Stimulated activated CD4-positive, alpha-beta T cell treated with anti-CD3 and anti-CD28 coated beads, Interleukin-15, amount 100 ng/mL, for 24 hours (primary cell): ENCODE results near the gene CEP78.
"Not testable (repeated sequence)": the region's sequence is repeated elsewhere in the genome, so short reads cannot be mapped to it uniquely, and the experiment has no call there.

Experiments used
- DNase-seq: peaks from one replicate; pipeline ENCODE4 v3.0.0-alpha.2; 2020

The CEP78 gene, protein sequence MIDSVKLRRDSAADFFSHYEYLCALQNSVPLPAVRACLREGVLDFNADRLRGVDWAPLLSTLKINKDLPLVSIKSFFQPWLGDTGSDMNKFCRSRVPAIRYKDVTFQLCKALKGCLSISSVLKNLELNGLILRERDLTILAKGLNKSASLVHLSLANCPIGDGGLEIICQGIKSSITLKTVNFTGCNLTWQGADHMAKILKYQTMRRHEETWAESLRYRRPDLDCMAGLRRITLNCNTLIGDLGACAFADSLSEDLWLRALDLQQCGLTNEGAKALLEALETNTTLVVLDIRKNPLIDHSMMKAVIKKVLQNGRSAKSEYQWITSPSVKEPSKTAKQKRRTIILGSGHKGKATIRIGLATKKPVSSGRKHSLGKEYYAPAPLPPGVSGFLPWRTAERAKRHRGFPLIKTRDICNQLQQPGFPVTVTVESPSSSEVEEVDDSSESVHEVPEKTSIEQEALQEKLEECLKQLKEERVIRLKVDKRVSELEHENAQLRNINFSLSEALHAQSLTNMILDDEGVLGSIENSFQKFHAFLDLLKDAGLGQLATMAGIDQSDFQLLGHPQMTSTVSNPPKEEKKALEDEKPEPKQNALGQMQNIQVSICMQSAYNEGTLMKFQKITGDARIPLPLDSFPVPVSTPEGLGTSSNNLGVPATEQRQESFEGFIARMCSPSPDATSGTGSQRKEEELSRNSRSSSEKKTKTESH

GRCh38 chr9:78235762-78236550 is at the start of gene CEP78:
Gene CEP78 (plus strand): TSS chr9:78236075. CDS start chr9:78236351, 276 bp downstream.
- DNase-seq = peak; percentile 95

- no peak for DNase-seq
Measured at GRCh38 chr9:78187763-78188484, 48.0 kb upstream of the CEP78 start.

GRCh38 chr9:78188594-78188993 is 47.3 kb upstream of the CEP78 start:
- DNase-seq = no peak

GRCh38 chr9:78189001-78189400 is 46.9 kb upstream of the CEP78 start:
- DNase-seq = no peak

GRCh38 chr9:78189461-78189860 is 46.4 kb upstream of the CEP78 start:
- DNase-seq = no peak

DNA sequence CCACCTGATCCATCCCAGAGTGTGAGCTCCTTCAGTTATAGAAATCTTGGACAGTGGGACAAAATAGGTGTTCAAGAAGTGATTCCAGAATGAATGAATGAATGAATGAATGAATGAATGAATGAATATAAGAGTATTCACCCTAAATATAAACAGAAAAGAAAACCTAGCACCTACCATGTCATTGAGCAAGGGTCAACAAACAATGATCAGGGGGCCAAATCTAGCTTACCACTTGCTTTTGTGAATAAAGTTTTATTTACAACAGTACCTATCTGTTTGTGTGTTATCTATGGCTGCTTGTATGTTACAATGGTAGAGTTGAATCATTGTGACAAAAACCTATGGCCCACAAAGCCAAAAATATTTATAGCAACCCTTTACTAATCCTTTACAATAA is 43.9 kb upstream of the CEP78 start:
- no peak for DNase-seq

GRCh38 chr9:78196258-78196657 is 39.6 kb upstream of the CEP78 start:
- DNase-seq = no peak

GRCh38 chr9:78201158-78201777 is 34.6 kb upstream of the CEP78 start:
- peak; percentile 65 for DNase-seq

DNA sequence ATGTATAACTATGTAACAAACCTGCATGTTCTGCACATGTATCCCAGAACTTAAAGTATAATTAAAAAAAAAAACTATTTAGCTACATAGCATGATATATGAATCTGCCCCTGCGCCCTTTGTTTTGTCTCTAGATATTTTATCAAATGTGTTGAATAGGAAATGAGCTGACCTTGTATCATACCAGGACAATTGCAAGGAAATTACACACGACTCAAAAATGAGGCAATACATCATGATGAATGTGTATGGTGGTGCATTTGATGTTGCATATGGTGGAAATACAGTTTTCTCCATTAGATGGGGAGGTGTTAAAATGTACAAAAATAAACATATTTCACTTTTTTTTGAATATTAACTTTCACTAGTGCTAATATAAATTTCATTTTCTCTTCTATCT is 28.6 kb upstream of the CEP78 start:
- no peak for DNase-seq

- DNase-seq = no peak
Measured at GRCh38 chr9:78207901-78208300, 28.0 kb upstream of the CEP78 start.

- no peak for DNase-seq
Measured at GRCh38 chr9:78209127-78209526, 26.7 kb upstream of the CEP78 start.

GRCh38 chr9:78210841-78211301 is 25.0 kb upstream of the CEP78 start:
- DNase-seq = no peak

DNA sequence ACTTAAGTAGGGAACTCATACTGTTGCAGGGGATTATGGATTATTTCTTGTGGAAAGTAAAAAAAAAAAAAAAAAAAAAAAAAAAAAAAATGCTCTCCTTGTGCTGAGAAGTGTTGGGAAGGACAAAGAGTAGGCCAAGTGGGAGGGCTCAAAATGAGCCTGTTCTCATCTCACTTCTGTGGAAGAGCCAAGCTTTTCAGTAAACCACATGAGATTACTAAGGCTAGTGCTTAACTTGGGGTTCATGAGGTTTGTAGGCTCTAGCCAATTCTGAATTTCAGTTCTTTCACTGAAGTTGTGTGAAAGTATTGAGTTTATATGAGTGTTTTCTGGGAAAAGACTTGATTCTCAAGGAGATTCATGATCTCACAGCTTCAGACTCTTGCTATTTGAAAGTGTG is 23.0 kb upstream of the CEP78 start:
- no peak for DNase-seq

DNA sequence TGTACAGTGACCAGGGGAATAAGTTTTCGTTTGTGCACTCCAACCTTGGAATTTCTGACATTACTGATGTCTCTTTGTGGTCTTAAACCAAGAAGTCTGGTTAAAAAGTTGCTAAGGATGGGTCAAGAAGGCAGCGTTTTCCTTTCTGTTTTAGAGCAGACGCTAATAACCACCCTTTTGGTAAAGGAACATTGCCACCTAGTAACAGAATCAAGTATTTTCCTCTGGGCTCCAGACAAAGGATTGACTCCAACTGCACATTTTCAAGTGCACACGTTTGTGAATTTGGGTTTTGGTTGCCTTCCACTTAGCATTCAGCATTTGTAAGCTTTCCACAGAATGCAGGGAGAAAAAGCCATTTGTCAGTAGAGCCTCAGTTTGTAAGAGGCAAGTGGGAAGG is 22.2 kb upstream of the CEP78 start:
- DNase-seq = no peak

GRCh38 chr9:78214492-78214891 is 21.4 kb upstream of the CEP78 start:
- no peak for DNase-seq

- no peak for DNase-seq
Measured at GRCh38 chr9:78215706-78216105, 20.2 kb upstream of the CEP78 start.

DNA sequence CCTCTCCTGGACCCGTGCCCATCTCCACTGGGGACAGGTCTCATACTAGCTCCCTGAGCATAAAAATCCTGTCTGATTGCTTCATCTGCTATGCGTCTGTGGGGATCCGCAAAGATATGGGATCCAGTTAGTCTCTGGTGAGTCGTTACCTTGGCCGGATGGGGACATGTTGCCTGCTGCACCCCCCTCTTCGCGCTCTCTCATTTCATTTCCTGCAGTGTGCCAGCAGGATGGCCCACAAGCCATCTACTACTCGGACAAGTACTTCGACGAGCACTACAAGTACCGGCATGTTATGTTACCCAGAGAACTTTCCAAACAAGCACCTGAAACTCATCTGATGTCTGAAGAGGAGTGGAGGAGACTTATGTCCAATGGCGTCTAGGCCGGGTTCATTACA is 17.0 kb upstream of the CEP78 start:
- no peak for DNase-seq

DNA sequence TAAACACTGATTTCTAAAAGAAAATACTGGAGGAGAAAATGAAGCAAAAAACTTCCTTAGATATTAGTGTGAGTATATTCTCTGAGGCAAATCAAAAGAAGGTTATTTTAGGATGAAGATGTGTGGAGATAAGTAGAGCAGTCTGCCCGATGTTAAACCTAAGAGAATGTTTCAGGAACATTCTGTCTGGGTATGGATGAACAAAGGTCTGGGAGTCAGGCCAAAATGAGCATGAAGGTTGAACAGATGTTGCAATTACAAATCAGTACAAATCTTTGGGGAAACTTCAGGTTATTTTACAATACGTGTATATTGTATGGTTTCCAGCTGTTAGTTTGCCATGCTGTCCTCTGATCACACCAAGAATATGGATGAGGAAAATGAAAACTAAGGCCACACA is 14.4 kb upstream of the CEP78 start:
- no peak for DNase-seq

DNA sequence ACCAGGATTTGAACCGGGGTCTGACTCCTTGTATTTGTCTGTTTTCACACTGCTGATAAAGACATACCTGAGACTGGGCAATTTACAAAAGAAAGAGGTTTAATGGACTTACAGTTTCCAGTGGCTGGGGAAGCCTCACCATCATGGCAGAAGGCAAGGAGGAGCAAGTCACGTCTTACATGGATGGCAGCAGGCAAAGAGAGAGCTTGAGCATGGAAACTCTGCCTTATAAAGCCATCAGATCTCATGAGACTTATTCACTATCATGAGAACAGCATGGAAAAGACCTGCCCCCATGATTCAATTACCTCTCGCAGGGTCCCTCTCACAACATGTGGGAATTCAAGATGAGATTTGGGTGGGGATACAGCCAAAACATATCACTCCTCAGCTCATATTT is 14.0 kb upstream of the CEP78 start:
- not testable (repeated sequence) for DNase-seq

DNA sequence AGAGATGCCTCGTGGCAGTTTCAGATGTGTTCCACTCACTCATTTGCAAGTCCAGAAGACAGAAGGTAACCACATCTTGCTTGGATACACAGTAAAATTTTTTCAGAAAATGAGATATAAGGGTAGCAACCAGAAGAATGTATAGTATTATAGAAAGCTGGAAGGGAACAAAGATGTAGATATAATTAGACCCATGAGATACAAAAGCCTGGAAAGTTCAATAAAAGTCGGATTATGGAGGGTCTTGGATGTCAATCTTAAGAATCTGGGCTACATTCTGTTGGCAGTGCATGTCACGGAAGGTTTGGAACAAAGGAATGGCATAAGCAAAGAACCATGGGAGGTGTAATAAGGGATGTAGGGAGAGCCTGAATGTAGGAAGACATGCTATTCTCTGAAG is 5.1 kb upstream of the CEP78 start:
- DNase-seq = no peak

DNA sequence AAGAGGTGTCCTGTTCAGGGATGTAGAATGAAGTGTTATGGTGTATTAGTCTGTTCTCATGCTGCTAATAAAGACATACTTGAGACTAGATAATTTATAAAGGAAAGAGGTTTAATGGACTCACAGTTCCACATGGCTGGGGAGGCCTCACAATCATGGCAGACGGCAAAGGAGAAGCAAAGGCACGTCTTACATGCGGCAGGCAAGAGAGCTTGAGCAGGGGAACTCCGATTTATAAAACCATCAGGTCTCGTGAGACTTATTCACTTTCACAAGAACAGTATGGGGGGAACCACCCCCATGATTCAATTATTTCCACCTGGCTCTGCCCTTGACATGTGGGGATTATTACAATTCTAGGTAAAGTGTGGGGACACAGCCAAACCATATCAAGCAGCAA is 3.4 kb upstream of the CEP78 start:
- not testable (repeated sequence) for DNase-seq

DNA sequence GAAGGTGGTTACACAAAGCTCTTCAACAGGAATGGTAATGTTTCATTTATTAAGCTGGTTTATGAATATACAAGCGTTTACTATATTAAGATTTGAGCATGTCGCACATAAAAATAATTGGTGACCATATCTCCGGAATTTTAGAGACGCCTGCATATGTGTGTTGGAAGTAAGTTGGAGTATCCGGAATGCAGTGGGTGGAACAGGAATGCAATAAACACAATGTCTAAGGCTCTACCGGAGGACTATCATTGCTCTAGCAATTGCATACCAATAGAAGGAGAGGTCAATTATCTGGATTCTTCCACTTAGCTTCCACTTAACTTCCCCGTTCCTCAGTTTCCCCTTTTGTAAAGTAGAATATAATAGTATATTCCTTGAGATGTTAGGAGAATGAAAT is 1.1 kb upstream of the CEP78 start:
- no peak for DNase-seq
